ENCODE measurements around the gene SLC35F4. TPM values are rescaled to one million over a fixed set of nuclear protein-coding genes. Genes with fewer than 3 reads are reported as not detected.

The SLC35F4 gene
- total RNA-seq, 1 experiment from 2014 or later: not detected

DNA sequence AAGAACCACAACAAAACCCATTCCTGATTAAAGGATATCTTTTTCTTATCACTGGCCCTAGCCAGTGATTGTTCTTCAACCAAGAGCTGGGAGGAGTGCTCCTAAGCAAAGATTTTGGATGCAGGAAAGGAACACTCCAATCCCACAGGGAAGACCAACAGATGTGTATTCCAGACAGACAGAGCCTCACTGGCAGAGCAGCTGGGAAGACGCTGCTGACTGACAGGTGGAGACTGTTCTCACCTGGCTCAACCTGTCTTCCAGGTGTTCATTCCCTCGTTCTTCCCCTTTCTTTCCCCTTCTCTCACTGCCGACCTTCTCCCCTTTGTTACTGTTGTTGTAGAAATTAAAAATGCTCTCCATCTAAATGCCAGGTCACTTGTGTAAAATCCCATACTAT lies 282.5 kb downstream of the SLC35F4 start:
- Histone ChIP-seq H3K27ac (ENCODE audit: low read length) (no peak overlapping the region), H3K79me2 (ENCODE audit: low read length) (no peaks in the 10 kb centered on the region), H3K9me2 (replicated peaks; ENCODE audit: low read length) (no peaks in the 10 kb centered on the region), H3K4me2 (ENCODE audit: low read length) (no peak overlapping the region), H3K9me3 (ENCODE audit: low read length) (no peaks in the 10 kb centered on the region; the same call in 1 of the 2 replicates), H3F3A (ENCODE audit: low read length, unreplicated experiment) (no peaks in the 10 kb centered on the region), H3K36me3 (ENCODE audit: low read depth, low read length) (no peaks in the 10 kb centered on the region), H3K4me3 (ENCODE audit: low read length) (no peak overlapping the region), H4K20me1 (ENCODE audit: low read length) (no peaks in the 10 kb centered on the region), H3K4me1 (ENCODE audit: insufficient read depth, low read length) (no peaks in the 10 kb centered on the region), H3K27me3 (ENCODE audit: low read length) (peaks cover 74% of the 10 kb centered on the region), H2AFZ (ENCODE audit: low read length) (no peak overlapping the region), H3K9ac (ENCODE audit: low read length) (no peak overlapping the region)
- ChIA-PET CTCF (no interaction called here), POLR2A (ENCODE audit: unreplicated experiment) (no interaction called here)
- intact Hi-C loops (cut with micrococcal nuclease): no loop called here
- ATAC-seq (no peak), DNase-seq (no peak)
- TF ChIP-seq, protein P1, sequence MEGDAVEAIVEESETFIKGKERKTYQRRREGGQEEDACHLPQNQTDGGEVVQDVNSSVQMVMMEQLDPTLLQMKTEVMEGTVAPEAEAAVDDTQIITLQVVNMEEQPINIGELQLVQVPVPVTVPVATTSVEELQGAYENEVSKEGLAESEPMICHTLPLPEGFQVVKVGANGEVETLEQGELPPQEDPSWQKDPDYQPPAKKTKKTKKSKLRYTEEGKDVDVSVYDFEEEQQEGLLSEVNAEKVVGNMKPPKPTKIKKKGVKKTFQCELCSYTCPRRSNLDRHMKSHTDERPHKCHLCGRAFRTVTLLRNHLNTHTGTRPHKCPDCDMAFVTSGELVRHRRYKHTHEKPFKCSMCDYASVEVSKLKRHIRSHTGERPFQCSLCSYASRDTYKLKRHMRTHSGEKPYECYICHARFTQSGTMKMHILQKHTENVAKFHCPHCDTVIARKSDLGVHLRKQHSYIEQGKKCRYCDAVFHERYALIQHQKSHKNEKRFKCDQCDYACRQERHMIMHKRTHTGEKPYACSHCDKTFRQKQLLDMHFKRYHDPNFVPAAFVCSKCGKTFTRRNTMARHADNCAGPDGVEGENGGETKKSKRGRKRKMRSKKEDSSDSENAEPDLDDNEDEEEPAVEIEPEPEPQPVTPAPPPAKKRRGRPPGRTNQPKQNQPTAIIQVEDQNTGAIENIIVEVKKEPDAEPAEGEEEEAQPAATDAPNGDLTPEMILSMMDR (conservative IDR thresholded peaks at IDR 0.05; ENCODE audit: low read depth, low read length): no peak
- TF ChIP-seq EZH2 (IDR thresholded peaks at IDR 0.05; ENCODE audit: low read length, unreplicated experiment) (no peak), EZH2phosphoT487 (IDR thresholded peaks at IDR 0.05; ENCODE audit: borderline replicate concordance, low read length) (no peak)
- BruUV-seq (replicated peaks): no TSS peak

DNA sequence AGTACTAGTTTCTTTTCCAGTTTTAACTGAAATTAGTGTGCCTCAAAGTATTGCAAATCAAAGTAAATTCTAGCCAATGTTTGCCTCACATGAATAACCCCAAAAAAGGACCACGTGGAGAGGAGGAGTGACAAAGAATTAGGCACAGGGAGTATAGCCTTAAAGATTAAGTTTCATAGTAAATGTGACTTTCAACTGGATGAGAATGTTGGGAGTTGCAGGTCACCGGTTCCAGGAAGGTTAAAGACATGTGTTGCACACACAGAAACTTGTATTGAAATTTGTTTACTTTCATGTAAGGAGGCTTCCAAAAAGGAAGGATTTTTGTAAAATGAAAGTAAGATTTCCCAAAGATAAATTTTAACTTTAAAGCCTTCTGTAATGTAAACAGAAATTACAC lies 283.1 kb downstream of the SLC35F4 start:
- CTCF ChIA-PET: no interaction called here

DNA sequence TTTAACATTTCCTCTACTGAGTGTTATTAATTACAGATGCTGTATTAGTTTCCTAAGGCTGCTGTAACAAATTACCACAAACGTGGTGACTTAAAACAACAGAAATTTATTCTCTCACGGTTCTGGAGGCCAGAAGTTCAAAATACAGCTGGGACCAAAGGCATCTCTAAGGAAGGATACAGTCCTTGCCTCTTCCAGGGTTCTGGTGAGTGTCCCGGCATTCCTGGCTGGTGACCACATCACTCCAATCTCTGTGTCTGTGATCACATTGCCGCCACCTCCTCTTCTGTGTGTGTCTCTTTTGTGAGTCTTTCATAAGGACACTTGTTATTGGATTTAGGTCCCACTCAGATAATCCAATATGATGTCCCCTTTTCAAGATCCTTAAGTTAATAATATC lies 287.1 kb downstream of the SLC35F4 start:
- Histone ChIP-seq H3K4me3 (ENCODE audit: low read length) (no peak overlapping the region), H3F3A (ENCODE audit: low read length, unreplicated experiment) (no peaks in the 10 kb centered on the region), H3K27ac (ENCODE audit: low read length) (no peak overlapping the region), H3K4me2 (ENCODE audit: low read length) (no peak overlapping the region), H3K36me3 (ENCODE audit: low read depth, low read length) (no peaks in the 10 kb centered on the region), H3K9me3 (ENCODE audit: low read length) (no peaks in the 10 kb centered on the region), H3K4me1 (ENCODE audit: insufficient read depth, low read length) (no peaks in the 10 kb centered on the region), H3K27me3 (ENCODE audit: low read length) (peaks cover 80% of the 10 kb centered on the region), H3K9ac (ENCODE audit: low read length) (no peak overlapping the region), H2AFZ (ENCODE audit: low read length) (no peak overlapping the region), H3K9me2 (replicated peaks; ENCODE audit: low read length) (no peaks in the 10 kb centered on the region), H4K20me1 (ENCODE audit: low read length) (no peaks in the 10 kb centered on the region), H3K79me2 (ENCODE audit: low read length) (no peaks in the 10 kb centered on the region)
- BruUV-seq (replicated peaks): no TSS peak
- intact Hi-C loops (cut with micrococcal nuclease): no loop called here
- ATAC-seq: no peak
- CTCF ChIA-PET: no interaction called here
- POLR2A ChIA-PET (ENCODE audit: unreplicated experiment): no interaction called here
- TF ChIP-seq EZH2 (IDR thresholded peaks at IDR 0.05; ENCODE audit: low read length, unreplicated experiment) (no peak), EZH2phosphoT487 (IDR thresholded peaks at IDR 0.05; ENCODE audit: borderline replicate concordance, low read length) (no peak)
- TF ChIP-seq, protein P1 (conservative IDR thresholded peaks at IDR 0.05; ENCODE audit: low read depth, low read length): no peak
- no peak for DNase-seq

More for the DNA sequence above, 283.1 kb downstream of the SLC35F4 start:
- H3K9me3 ChIP-seq (ENCODE audit: low read length): no peaks in the 10 kb centered on the region
- ATAC-seq (no peak), DNase-seq (no peak)
- POLR2A ChIA-PET (ENCODE audit: unreplicated experiment): no interaction called here
- H3K4me3 ChIP-seq (ENCODE audit: low read length): no peak overlapping the region
- H3K79me2 ChIP-seq (ENCODE audit: low read length): no peaks in the 10 kb centered on the region
- no peak overlapping the region for H2AFZ ChIP-seq (ENCODE audit: low read length)
- H3K9me2 ChIP-seq (replicated peaks; ENCODE audit: low read length): no peaks in the 10 kb centered on the region
- no peak overlapping the region for H3K4me2 ChIP-seq (ENCODE audit: low read length)
- H3K4me1 ChIP-seq (ENCODE audit: insufficient read depth, low read length): no peaks in the 10 kb centered on the region
- no peak for TF ChIP-seq EZH2phosphoT487 (IDR thresholded peaks at IDR 0.05; ENCODE audit: borderline replicate concordance, low read length)
- TF ChIP-seq, protein P1 (conservative IDR thresholded peaks at IDR 0.05; ENCODE audit: low read depth, low read length): no peak
- TF ChIP-seq EZH2 (IDR thresholded peaks at IDR 0.05; ENCODE audit: low read length, unreplicated experiment): no peak
- no peak overlapping the region for H3K27ac ChIP-seq (ENCODE audit: low read length)
- no peak overlapping the region for H3K9ac ChIP-seq (ENCODE audit: low read length)
- H3F3A ChIP-seq (ENCODE audit: low read length, unreplicated experiment): no peaks in the 10 kb centered on the region
- no peaks in the 10 kb centered on the region for H4K20me1 ChIP-seq (ENCODE audit: low read length)
- intact Hi-C loops (cut with micrococcal nuclease): no loop called here
- no peaks in the 10 kb centered on the region for H3K36me3 ChIP-seq (ENCODE audit: low read depth, low read length)
- H3K27me3 ChIP-seq (ENCODE audit: low read length): peaks cover 74% of the 10 kb centered on the region
- no TSS peak for BruUV-seq (replicated peaks)
